GM13976 (cell line): Measurements from ENCODE around the gene SMOC1.

ENCODE experiments used
- DNase-seq: peaks from one replicate; pipeline ENCODE4 v3.0.0; 2012; ENCODE audit warnings: low spot score
- CTCF ChIP-seq: IDR thresholded peaks from 2 replicates; pipeline ENCODE4 v1.5.1; 2012; ENCODE audit warnings: borderline replicate concordance, mild to moderate bottlenecking; ENCODE audit not compliant: insufficient read depth; ENCODE audit errors: extremely low read depth, missing control alignments, control extremely low read depth
- in situ Hi-C: fragments of 300-500 bp; cut with MboI; formaldehyde crosslinking; loops from one replicate; pipeline ENCODE4 v1.12.0; 2022; ENCODE audit warnings: low sequenced_read_pairs, mixed read lengths, inconsistent platforms; ENCODE audit not compliant: unreplicated experiment

The SMOC1 gene

DNA sequence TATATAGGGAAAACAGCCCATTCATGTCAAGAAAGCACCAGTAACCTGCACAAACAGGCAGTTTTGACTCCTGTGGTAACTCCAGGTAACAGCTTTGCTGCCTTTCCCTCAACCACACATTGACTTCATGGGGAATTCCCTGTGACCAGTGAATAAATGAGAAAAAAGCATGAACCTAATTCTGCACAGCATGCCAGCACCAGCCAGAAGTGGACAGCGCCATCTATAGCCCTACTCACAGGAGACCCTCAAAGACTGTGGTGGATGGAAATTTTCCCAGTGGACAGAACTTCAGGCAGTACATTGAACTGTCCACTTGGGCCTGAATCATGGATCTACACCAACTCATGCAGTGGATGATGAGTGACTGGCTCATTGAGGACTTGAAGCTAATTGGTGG is 157.4 kb downstream of the SMOC1 start:
- no peak for TF ChIP-seq CTCF
- no peak for DNase-seq
- in situ Hi-C loops: no loop called here

DNA sequence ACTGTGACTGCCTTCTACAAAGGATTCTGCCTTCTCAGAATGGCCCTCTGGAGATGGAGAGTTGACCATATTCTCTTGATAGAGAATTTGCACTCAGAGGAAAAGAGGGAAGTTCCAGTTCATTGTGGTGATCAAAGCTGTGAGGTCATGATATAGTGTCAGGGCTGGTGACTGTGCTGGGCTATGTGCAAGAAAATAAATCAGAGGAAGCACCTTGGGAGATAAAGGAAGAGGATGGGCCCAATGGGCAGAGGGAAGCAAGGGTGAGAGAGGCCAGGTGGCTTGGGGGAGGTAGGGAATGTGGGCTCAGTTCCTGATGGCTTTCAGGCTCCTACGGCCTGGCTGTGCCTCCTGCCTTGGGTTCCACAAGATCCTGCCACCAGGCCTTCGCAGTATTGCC is 163.8 kb downstream of the SMOC1 start:
- no peak for DNase-seq
- no peak for TF ChIP-seq CTCF
- in situ Hi-C loops: no loop called here

- no peak for DNase-seq
- in situ Hi-C loops: no loop called here
- TF ChIP-seq CTCF: no peak
These were observed 166.1 kb downstream of the SMOC1 start for GRCh38 chr14:70045310-70045709.

DNA sequence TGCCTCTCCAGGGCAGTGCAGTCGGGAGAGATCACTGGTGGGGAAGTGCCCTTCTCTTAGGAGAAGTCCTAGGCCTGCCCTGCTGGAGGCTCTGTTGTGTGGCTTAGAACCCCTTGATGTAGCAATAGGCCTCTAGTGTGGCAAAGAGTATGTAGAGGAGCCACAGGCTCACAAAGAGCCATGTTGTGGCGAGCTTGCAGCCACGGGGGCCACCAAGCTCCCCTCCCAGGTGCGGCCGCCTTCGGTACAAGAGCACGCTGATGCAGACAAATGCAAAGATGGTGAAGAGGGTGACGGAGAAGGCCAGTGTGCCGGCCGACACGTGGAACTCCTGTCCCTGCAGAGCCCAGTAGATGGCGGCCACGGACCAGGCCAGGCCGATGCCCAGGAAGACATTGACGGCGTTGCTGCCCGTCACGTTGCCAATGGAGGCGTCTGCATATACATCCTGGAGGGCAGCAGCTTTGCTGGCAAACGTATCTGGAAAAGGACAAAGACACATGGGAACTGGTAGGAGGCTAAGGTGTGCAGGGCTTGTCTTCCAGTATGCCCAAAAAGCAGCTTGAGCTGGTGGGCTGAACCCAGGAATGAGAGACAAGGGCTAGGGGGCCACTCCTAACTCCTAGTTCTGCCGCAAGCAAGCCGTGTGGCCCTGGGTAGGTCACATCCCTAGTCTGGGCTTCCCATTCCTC is 166.8 kb downstream of the SMOC1 start:
- DNase-seq: peak; percentile 51
- in situ Hi-C loops: no loop called here
- peak; percentile 30 for TF ChIP-seq CTCF

GRCh38 chr14:70047598-70048312 is 168.5 kb downstream of the SMOC1 start:
- in situ Hi-C loops: no loop called here
- DNase-seq: no peak

GRCh38 chr14:70048313-70048654 is 169.1 kb downstream of the SMOC1 start:
- in situ Hi-C loops: no loop called here
- DNase-seq: no peak
- TF ChIP-seq CTCF: no peak

More at GRCh38 chr14:70047598-70048312, 168.5 kb downstream of the SMOC1 start:
- no peak for TF ChIP-seq CTCF
